HG03095 (cell line): ENCODE results near the gene TTC23.

Experiments used
- ATAC-seq: cut with Tn5 transposase; IDR thresholded peaks from one replicate; pipeline ENCODE4 v1.9.1; 2021; ENCODE audit warnings: moderate library complexity; ENCODE audit not compliant: unreplicated experiment

Gene TTC23

DNA sequence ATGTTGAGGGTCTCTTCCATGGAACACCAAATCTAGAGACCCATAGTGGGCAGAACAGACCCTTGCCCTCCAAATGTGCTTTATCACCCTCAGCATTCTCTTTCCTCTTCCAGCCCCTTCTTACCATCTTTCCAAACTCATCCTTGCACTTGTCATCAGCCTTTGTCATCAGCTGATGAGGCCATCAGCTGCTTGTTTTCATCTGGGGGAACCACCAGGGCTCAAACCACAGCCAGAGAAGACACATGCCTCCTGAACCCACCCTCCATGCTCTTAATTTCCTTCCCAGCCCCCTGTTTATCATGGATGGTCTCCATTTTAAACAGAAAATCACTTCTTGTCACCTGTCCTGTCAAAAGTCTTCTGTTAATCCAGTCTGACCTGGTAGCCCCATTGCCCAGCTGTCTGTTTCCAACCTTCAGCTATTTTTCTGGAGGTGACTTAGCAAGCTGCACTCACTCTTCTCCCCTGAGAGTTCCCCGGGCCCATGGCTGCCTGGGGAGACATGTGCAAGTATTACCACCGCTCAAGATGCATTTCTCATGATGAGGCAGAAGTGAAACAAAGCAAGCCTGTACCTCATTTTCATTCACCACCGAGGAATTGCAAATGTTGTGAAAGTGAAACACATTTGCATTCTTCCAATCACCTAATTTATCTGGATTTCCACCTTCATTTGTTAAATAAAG is 159.2 kb downstream of the TTC23 start:
- ATAC-seq: peak; percentile 100

GRCh38 chr15:99087405-99087943 is 161.9 kb downstream of the TTC23 start:
- no peak for ATAC-seq

DNA sequence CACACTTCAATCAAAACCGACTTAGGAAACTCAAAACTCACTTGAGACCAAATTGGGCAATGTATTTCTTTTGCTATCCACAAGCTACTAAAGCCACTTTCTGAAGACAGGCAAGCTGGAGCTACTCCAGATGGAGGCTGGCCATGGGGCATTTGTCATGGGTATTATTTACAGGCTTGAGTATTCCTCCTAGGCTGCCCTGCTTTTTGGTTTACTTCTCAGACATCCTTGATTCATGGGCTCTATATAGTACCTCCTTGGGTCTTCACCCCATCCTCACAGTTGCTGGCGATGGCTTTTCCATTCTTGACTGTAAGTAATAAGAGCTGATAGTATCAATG is 163.1 kb downstream of the TTC23 start:
- ATAC-seq: no peak
